WTC11 (cell line): ENCODE data around the gene F8. TPM values are rescaled to one million over a fixed set of nuclear protein-coding genes. Genes with fewer than 3 reads are reported as not detected.
"Not testable (repeated sequence)": the region's sequence is repeated elsewhere in the genome, so short reads cannot be mapped to it uniquely, and the experiment has no call there.

ENCODE experiments used
- ATAC-seq: fragments of 200-7000 bp; cut with Tn5 transposase; 2 replicates; pipeline ENCODE4 v1.10.0; 2021; ENCODE audit warnings: mild to moderate bottlenecking, moderate library complexity
- CTCF ChIA-PET: fragments of 300-600 bp; sonication (Branson Sonifier 250); formaldehyde crosslinking; loops from one replicate; lab custom pipeline; 2021; ENCODE audit warnings: antibody characterized with exemption; lab: Charles Lee
- POLR2A ChIA-PET: fragments of 350-600 bp; sonication (Branson Sonifier 250); formaldehyde crosslinking; loops from one replicate; lab custom pipeline; 2021; ENCODE audit warnings: antibody characterized with exemption; lab: Charles Lee
- DNase-seq: peaks from one replicate; pipeline ENCODE4 v3.0.0; 2021; ENCODE audit warnings: low spot score
- H3K27ac Mint-ChIP-seq: 2 replicates; pipeline ENCODE4 v1.8.0; 2021; ENCODE audit warnings: mixed read lengths
- H3K27me3 Mint-ChIP-seq: 2 replicates; pipeline ENCODE4 v1.8.0; 2021; ENCODE audit warnings: low read depth, mild to moderate bottlenecking, moderate library complexity, mixed read lengths
- H3K36me3 Mint-ChIP-seq: 2 replicates; pipeline ENCODE4 v1.8.0; 2021; ENCODE audit warnings: mixed read lengths
- H3K4me1 Mint-ChIP-seq: 2 replicates; pipeline ENCODE4 v1.8.0; 2022; ENCODE audit warnings: mixed read lengths
- H3K4me3 Mint-ChIP-seq: 2 replicates; pipeline ENCODE4 v1.8.0; 2021; ENCODE audit warnings: mild to moderate bottlenecking, moderate library complexity, mixed read lengths
- H3K9me3 Mint-ChIP-seq: 2 replicates; pipeline ENCODE4 v1.8.0; 2021; ENCODE audit warnings: mixed read lengths
- KAT7 ChIP-seq: sonication (generic); formaldehyde crosslinking; IDR thresholded peaks from 2 replicates; pipeline ENCODE4 v1.8.1; 2023; ENCODE audit warnings: missing genetic modification reagents, mild to moderate bottlenecking, borderline replicate concordance
- NR3C1 ChIP-seq: sonication (generic); formaldehyde crosslinking; conservative IDR thresholded peaks from 2 replicates; pipeline ENCODE4 v1.8.1; 2023; ENCODE audit warnings: low read depth, mild to moderate bottlenecking, missing genetic modification reagents
- OVOL2 ChIP-seq: fragments of 250-450 bp; sonication (Bioruptor Pico); IDR thresholded peaks from 2 replicates; pipeline ENCODE4 v1.9.0; 2021; ENCODE audit warnings: mild to moderate bottlenecking, borderline replicate concordance
- RELA ChIP-seq: sonication (generic); formaldehyde crosslinking; IDR thresholded peaks from 2 replicates; pipeline ENCODE4 v1.8.1; 2022; ENCODE audit warnings: missing genetic modification reagents, mild to moderate bottlenecking, borderline replicate concordance
- ZNF138 ChIP-seq: sonication (generic); formaldehyde crosslinking; conservative IDR thresholded peaks from 2 replicates; pipeline ENCODE4 v1.8.1; 2022; ENCODE audit warnings: mild to moderate bottlenecking, moderate library complexity, missing genetic modification reagents
- total RNA-seq: library from RNA; stranded (reverse); gene quantifications from 3 replicates; pipeline ENCODE4 v1.2.3, GENCODE V29; 2021
- TF ChIP-seq, protein P1 (sequence below): sonication (generic); formaldehyde crosslinking; IDR thresholded peaks from 2 replicates; pipeline ENCODE4 v1.8.1; 2023; ENCODE audit warnings: mild to moderate bottlenecking, missing genetic modification reagents, borderline replicate concordance
- TF ChIP-seq, protein P2 (sequence below): sonication (generic); formaldehyde crosslinking; IDR thresholded peaks from 2 replicates; pipeline ENCODE4 v1.8.1; 2023; ENCODE audit warnings: mild to moderate bottlenecking, missing genetic modification reagents
- TF ChIP-seq, protein P3 (sequence below): sonication (generic); formaldehyde crosslinking; IDR thresholded peaks from 2 replicates; pipeline ENCODE4 v1.8.1; 2022; ENCODE audit warnings: low read depth, missing genetic modification reagents, borderline replicate concordance
- TF ChIP-seq, protein P4 (sequence below): fragments of 250-450 bp; sonication (Bioruptor Pico); IDR thresholded peaks from 2 replicates; pipeline ENCODE4 v1.9.0; 2021; ENCODE audit warnings: mild to moderate bottlenecking
- TF ChIP-seq, protein P5 (sequence below): fragments of 250-450 bp; sonication (Bioruptor Pico); IDR thresholded peaks from 2 replicates; pipeline ENCODE4 v1.9.0; 2021; ENCODE audit warnings: mild to moderate bottlenecking, borderline replicate concordance

The F8 gene
- total RNA-seq, 1 experiment from 2014 or later: 1.6 TPM

DNA sequence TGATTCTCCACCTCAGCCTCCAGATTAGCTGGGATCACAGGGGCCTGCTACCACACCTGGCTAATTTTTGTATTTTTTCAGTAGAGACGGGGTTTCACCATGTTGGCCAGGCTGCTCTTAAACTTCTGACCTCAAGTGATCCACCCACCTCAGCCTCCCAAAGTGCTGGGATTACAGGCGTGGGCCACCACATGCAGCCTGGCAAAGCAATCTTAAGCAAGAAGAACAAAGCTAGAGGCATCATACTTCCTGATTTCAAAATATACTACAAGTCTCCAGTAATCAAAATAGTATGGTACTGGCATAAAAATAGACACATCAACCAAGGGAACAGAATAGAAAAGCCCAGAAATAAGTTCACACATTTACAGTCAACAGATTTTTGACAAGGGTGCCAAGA, 149.2 kb downstream of the F8 start:
- TF ChIP-seq, protein P1, sequence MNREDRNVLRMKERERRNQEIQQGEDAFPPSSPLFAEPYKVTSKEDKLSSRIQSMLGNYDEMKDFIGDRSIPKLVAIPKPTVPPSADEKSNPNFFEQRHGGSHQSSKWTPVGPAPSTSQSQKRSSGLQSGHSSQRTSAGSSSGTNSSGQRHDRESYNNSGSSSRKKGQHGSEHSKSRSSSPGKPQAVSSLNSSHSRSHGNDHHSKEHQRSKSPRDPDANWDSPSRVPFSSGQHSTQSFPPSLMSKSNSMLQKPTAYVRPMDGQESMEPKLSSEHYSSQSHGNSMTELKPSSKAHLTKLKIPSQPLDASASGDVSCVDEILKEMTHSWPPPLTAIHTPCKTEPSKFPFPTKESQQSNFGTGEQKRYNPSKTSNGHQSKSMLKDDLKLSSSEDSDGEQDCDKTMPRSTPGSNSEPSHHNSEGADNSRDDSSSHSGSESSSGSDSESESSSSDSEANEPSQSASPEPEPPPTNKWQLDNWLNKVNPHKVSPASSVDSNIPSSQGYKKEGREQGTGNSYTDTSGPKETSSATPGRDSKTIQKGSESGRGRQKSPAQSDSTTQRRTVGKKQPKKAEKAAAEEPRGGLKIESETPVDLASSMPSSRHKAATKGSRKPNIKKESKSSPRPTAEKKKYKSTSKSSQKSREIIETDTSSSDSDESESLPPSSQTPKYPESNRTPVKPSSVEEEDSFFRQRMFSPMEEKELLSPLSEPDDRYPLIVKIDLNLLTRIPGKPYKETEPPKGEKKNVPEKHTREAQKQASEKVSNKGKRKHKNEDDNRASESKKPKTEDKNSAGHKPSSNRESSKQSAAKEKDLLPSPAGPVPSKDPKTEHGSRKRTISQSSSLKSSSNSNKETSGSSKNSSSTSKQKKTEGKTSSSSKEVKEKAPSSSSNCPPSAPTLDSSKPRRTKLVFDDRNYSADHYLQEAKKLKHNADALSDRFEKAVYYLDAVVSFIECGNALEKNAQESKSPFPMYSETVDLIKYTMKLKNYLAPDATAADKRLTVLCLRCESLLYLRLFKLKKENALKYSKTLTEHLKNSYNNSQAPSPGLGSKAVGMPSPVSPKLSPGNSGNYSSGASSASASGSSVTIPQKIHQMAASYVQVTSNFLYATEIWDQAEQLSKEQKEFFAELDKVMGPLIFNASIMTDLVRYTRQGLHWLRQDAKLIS (CRISPR knock-in tag): no peak
- no peak for TF ChIP-seq KAT7 (CRISPR knock-in tag)
- TF ChIP-seq OVOL2 (CRISPR knock-in tag): no peak
- TF ChIP-seq, protein P2, sequence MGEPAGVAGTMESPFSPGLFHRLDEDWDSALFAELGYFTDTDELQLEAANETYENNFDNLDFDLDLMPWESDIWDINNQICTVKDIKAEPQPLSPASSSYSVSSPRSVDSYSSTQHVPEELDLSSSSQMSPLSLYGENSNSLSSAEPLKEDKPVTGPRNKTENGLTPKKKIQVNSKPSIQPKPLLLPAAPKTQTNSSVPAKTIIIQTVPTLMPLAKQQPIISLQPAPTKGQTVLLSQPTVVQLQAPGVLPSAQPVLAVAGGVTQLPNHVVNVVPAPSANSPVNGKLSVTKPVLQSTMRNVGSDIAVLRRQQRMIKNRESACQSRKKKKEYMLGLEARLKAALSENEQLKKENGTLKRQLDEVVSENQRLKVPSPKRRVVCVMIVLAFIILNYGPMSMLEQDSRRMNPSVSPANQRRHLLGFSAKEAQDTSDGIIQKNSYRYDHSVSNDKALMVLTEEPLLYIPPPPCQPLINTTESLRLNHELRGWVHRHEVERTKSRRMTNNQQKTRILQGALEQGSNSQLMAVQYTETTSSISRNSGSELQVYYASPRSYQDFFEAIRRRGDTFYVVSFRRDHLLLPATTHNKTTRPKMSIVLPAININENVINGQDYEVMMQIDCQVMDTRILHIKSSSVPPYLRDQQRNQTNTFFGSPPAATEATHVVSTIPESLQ (CRISPR knock-in tag): no peak
- TF ChIP-seq, protein P3, sequence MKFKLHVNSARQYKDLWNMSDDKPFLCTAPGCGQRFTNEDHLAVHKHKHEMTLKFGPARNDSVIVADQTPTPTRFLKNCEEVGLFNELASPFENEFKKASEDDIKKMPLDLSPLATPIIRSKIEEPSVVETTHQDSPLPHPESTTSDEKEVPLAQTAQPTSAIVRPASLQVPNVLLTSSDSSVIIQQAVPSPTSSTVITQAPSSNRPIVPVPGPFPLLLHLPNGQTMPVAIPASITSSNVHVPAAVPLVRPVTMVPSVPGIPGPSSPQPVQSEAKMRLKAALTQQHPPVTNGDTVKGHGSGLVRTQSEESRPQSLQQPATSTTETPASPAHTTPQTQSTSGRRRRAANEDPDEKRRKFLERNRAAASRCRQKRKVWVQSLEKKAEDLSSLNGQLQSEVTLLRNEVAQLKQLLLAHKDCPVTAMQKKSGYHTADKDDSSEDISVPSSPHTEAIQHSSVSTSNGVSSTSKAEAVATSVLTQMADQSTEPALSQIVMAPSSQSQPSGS (CRISPR knock-in tag): no peak
- TF ChIP-seq ZNF138 (CRISPR knock-in tag): no peak
- TF ChIP-seq RELA (CRISPR knock-in tag): no peak
- TF ChIP-seq, protein P4, sequence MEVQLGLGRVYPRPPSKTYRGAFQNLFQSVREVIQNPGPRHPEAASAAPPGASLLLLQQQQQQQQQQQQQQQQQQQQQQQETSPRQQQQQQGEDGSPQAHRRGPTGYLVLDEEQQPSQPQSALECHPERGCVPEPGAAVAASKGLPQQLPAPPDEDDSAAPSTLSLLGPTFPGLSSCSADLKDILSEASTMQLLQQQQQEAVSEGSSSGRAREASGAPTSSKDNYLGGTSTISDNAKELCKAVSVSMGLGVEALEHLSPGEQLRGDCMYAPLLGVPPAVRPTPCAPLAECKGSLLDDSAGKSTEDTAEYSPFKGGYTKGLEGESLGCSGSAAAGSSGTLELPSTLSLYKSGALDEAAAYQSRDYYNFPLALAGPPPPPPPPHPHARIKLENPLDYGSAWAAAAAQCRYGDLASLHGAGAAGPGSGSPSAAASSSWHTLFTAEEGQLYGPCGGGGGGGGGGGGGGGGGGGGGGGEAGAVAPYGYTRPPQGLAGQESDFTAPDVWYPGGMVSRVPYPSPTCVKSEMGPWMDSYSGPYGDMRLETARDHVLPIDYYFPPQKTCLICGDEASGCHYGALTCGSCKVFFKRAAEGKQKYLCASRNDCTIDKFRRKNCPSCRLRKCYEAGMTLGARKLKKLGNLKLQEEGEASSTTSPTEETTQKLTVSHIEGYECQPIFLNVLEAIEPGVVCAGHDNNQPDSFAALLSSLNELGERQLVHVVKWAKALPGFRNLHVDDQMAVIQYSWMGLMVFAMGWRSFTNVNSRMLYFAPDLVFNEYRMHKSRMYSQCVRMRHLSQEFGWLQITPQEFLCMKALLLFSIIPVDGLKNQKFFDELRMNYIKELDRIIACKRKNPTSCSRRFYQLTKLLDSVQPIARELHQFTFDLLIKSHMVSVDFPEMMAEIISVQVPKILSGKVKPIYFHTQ (CRISPR knock-in tag): no peak
- TF ChIP-seq, protein P5, sequence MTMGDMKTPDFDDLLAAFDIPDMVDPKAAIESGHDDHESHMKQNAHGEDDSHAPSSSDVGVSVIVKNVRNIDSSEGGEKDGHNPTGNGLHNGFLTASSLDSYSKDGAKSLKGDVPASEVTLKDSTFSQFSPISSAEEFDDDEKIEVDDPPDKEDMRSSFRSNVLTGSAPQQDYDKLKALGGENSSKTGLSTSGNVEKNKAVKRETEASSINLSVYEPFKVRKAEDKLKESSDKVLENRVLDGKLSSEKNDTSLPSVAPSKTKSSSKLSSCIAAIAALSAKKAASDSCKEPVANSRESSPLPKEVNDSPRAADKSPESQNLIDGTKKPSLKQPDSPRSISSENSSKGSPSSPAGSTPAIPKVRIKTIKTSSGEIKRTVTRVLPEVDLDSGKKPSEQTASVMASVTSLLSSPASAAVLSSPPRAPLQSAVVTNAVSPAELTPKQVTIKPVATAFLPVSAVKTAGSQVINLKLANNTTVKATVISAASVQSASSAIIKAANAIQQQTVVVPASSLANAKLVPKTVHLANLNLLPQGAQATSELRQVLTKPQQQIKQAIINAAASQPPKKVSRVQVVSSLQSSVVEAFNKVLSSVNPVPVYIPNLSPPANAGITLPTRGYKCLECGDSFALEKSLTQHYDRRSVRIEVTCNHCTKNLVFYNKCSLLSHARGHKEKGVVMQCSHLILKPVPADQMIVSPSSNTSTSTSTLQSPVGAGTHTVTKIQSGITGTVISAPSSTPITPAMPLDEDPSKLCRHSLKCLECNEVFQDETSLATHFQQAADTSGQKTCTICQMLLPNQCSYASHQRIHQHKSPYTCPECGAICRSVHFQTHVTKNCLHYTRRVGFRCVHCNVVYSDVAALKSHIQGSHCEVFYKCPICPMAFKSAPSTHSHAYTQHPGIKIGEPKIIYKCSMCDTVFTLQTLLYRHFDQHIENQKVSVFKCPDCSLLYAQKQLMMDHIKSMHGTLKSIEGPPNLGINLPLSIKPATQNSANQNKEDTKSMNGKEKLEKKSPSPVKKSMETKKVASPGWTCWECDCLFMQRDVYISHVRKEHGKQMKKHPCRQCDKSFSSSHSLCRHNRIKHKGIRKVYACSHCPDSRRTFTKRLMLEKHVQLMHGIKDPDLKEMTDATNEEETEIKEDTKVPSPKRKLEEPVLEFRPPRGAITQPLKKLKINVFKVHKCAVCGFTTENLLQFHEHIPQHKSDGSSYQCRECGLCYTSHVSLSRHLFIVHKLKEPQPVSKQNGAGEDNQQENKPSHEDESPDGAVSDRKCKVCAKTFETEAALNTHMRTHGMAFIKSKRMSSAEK: no peak
- TF ChIP-seq NR3C1: no peak
- ChIA-PET POLR2A (no interaction called here), CTCF (no interaction called here)
- no peaks in the 10 kb centered on the region for H3K4me1 Mint-ChIP-seq
- H3K27me3 Mint-ChIP-seq: peaks cover 10% of the 10 kb centered on the region
- DNase-seq: no peak
- no peak overlapping the region for H3K4me3 Mint-ChIP-seq
- H3K27ac Mint-ChIP-seq: no peak overlapping the region
- H3K9me3 Mint-ChIP-seq: peaks cover 25% of the 10 kb centered on the region
- H3K36me3 Mint-ChIP-seq: no peaks in the 10 kb centered on the region
- no peak for ATAC-seq

DNA sequence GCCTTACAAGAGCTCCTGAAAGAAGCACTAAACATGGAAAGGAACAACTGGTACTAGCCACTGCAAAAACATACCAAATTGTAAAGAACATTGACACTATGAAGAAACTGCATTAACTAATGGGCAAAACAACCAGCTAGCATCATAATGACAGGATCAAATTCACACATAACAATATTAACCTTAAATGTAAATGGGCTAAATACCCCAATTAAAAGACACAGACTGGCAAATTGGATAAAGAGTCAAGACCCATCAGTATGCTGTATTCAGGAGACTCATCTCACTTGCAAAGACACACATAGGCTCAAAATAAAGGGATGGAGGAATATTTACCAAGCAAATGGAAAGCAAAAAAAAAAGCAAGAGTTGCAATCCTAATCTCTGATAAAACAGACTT, 154.0 kb downstream of the F8 start:
- ATAC-seq, CTCF ChIA-PET, H3K4me1 Mint-ChIP-seq, DNase-seq, H3K4me3 Mint-ChIP-seq, POLR2A ChIA-PET, H3K27ac Mint-ChIP-seq, H3K36me3 Mint-ChIP-seq: not testable (repeated sequence)
- Mint-ChIP-seq H3K9me3 (peaks cover 54% of the 10 kb centered on the region), H3K27me3 (peaks cover 15% of the 10 kb centered on the region)
